HepG2 (cell line): Measurements from ENCODE around the gene USF1. TPM values are rescaled to one million over a fixed set of nuclear protein-coding genes. Genes with fewer than 3 reads are reported as not detected.

ENCODE experiments used
- ATAC-seq: fragments of 200-7000 bp; cut with Tn5 transposase; 3 replicates; pipeline ENCODE4 v1.9.1; 2020; ENCODE audit warnings: mild to moderate bottlenecking, moderate library complexity
- BruUV-seq: library from RNA; stranded (reverse); fragments of 400-500 nt; replicated peaks from 2 replicates; lab custom pipeline; 2021; lab: Mats Ljungman, UMichigan
- CTCF ChIA-PET: fragments of 300-600 bp; formaldehyde crosslinking; extraction: SDS; loops from one replicate; lab custom pipeline; 2021; ENCODE audit warnings: low total read pairs, inconsistent platforms, low intra/inter-chr PET ratio; lab: Yijun Ruan, JAX
- POLR2A ChIA-PET: fragments of 350-600 bp; sonication (Branson Sonifier 250); formaldehyde crosslinking; loops from one replicate; lab custom pipeline; 2020; ENCODE audit warnings: antibody characterized with exemption, inconsistent platforms; lab: Yijun Ruan, JAX
- DNase-seq: peaks from one replicate; pipeline ENCODE4 v3.0.0-alpha.2; 2015; ENCODE audit warnings: low spot score
- FAIRE-seq: peaks from 3 replicates; lab custom pipeline; 2011; peaks lifted over from hg19 to GRCh38; lab: Jason Lieb, UNC
- H2AFZ ChIP-seq: one replicate; pipeline ENCODE4 v1.6.1; 2011; ENCODE audit warnings: low read length, inconsistent platforms
- H3K27ac ChIP-seq: fragments of 300-600 bp; 3 replicates; pipeline ENCODE4 v1.8.0; 2011; ENCODE audit warnings: mixed run types, mild to moderate bottlenecking, mixed read lengths, low read length, inconsistent platforms; ENCODE audit not compliant: insufficient read depth; ENCODE audit errors: extremely low read length
- H3K27me3 ChIP-seq, 2 experiments: fragments of 200-600 bp in 1 of 2; 2 replicates in 1 of 2; 3 replicates in 1 of 2; pipeline versions ENCODE4 v1.6.0 to v1.8.0; 2011; ENCODE audit warnings: low read length in 2 of 2, mild to moderate bottlenecking in 2 of 2, moderate library complexity in 2 of 2, inconsistent platforms in 1 of 2; ENCODE audit not compliant: insufficient read depth in 2 of 2, control insufficient read depth in 1 of 2
- H3K36me3 ChIP-seq, 2 experiments: fragments of 200-600 bp in 1 of 2; replicated peaks in 1 of 2; 2 replicates in 1 of 2; 3 replicates in 1 of 2; pipeline versions ENCODE4 v1.5.1 to v1.8.0; 2011; ENCODE audit warnings: low read length in 2 of 2, inconsistent platforms in 1 of 2; ENCODE audit not compliant: insufficient read depth in 2 of 2, control insufficient read depth in 1 of 2
- H3K4me1 ChIP-seq: 2 replicates; pipeline ENCODE4 v1.5.1; 2012; ENCODE audit warnings: low read length, inconsistent platforms; ENCODE audit not compliant: insufficient read depth
- H3K4me2 ChIP-seq: 2 replicates; pipeline ENCODE4 v1.6.0; 2011; ENCODE audit warnings: low read depth, low read length, inconsistent platforms
- H3K4me3 ChIP-seq, 3 experiments: fragments of 200-600 bp in 1 of 3; sonication (generic), shearing (Covaris generic) in 1 of 3; replicated peaks in 1 of 3; 2 replicates each; pipeline ENCODE4 v1.5.1; 2011 to 2016; ENCODE audit warnings: low read length in 3 of 3, inconsistent platforms in 2 of 3, low read depth in 2 of 3, mild to moderate bottlenecking in 2 of 3, control low read depth in 1 of 3, mixed read lengths in 1 of 3; ENCODE audit not compliant: insufficient read depth in 1 of 3
- H3K79me2 ChIP-seq: one replicate; pipeline ENCODE4 v1.6.1; 2011; ENCODE audit warnings: low read length, inconsistent platforms; ENCODE audit not compliant: insufficient read depth
- H3K9ac ChIP-seq: 2 replicates; pipeline ENCODE4 v1.6.0; 2011; ENCODE audit warnings: mild to moderate bottlenecking, low read depth, low read length, inconsistent platforms; ENCODE audit not compliant: insufficient read depth
- H3K9me3 ChIP-seq: 2 replicates; pipeline ENCODE4 v1.5.1; 2012; ENCODE audit warnings: mild to moderate bottlenecking, low read length
- H4K20me1 ChIP-seq: 2 replicates; pipeline ENCODE4 v1.6.0; 2011; ENCODE audit warnings: inconsistent platforms, mild to moderate bottlenecking, low read length, moderate library complexity; ENCODE audit not compliant: insufficient read depth
- HDAC6 ChIP-seq: fragments of 200-600 bp; sonication (generic); IDR thresholded peaks from 2 replicates; pipeline ENCODE4 v1.7.0; 2017; ENCODE audit warnings: mild to moderate bottlenecking, antibody characterized with exemption, low read length, low read depth
- JUND ChIP-seq: sonication (generic); formaldehyde crosslinking; IDR thresholded peaks from 2 replicates; pipeline ENCODE4 v1.8.0; 2022; ENCODE audit warnings: mild to moderate bottlenecking, missing genetic modification reagents
- NR2F1 ChIP-seq, 2 experiments: fragments of 450-650 bp in 1 of 2; formaldehyde crosslinking in 1 of 2; IDR thresholded peaks; 2 replicates each; pipeline versions ENCODE4 v1.5.0 to v1.6.1; 2016 to 2020; ENCODE audit warnings: mild to moderate bottlenecking in 1 of 2, missing compliant biosample characterization in 1 of 2, missing genetic modification reagents in 1 of 2, moderate library complexity in 1 of 2
- POGK ChIP-seq: sonication (generic); formaldehyde crosslinking; conservative IDR thresholded peaks from 2 replicates; pipeline ENCODE4 v1.8.0; 2022; ENCODE audit warnings: mild to moderate bottlenecking, moderate library complexity, missing genetic modification reagents
- ZKSCAN5 ChIP-seq: sonication (generic); formaldehyde crosslinking; IDR thresholded peaks from 2 replicates; pipeline ENCODE4 v1.5.1; 2020; ENCODE audit warnings: mild to moderate bottlenecking, missing genetic modification reagents
- ZNF232 ChIP-seq: sonication (generic); formaldehyde crosslinking; IDR thresholded peaks from 2 replicates; pipeline ENCODE4 v1.4.0; 2020; ENCODE audit warnings: missing genetic modification reagents, borderline replicate concordance
- ZNF3 ChIP-seq: IDR thresholded peaks from 2 replicates; pipeline ENCODE4 v1.7.0; 2017; ENCODE audit warnings: inconsistent platforms
- WGBS: methylation state at CpG from one replicate; pipeline ENCODE4 v1.1.6; 2017; ENCODE audit warnings: low lambda C conversion rate; 5-methylcytosine and 5-hydroxymethylcytosine counted together
- in situ Hi-C: cut with HindIII; loops from 2 replicates; pipeline ENCODE4 v1.10.0; 2017; ENCODE audit warnings: low pct_unique_long_range_greater_than_20kb; ENCODE audit not compliant: extremely low pct_ligation_motif_present
- intact Hi-C: fragments of 100-400 bp; cut with micrococcal nuclease; formaldehyde crosslinking; loops from one replicate; pipeline ENCODE4 v1.10.0; 2022; ENCODE audit not compliant: unreplicated experiment
- polyA plus RNA-seq, 8 experiments: library from polyadenylated mRNA; depleted of rRNA in 3 of 8; stranded (reverse) in 7 of 8; unstranded in 1 of 8; fragments of >200 nt; fragmentation: Illumina TruSeq in 4 of 8; extraction: Trizol in 4 of 8; gene quantifications; 2 replicates each; pipeline versions ENCODE4 v1.2.1 to v1.2.3, GENCODE V29; 2011 to 2016; ENCODE audit warnings: low read depth in 4 of 8, missing spikeins in 1 of 8, mixed read lengths in 1 of 8; ENCODE audit not compliant: insufficient read depth in 1 of 8
- total RNA-seq, 5 experiments: library from RNA; depleted of rRNA; stranded (reverse); fragments of >200 nt; fragmentation: Illumina TruSeq; extraction: Trizol; gene quantifications; 2 replicates each; pipeline ENCODE4 v1.2.3, GENCODE V29; 2016; ENCODE audit warnings: low read depth in 1 of 5
- TF ChIP-seq, protein P1 (sequence below): sonication (generic); formaldehyde crosslinking; IDR thresholded peaks from 2 replicates; pipeline ENCODE4 v1.4.0; 2020; ENCODE audit warnings: missing genetic modification reagents

The USF1 gene
- total and polyA plus RNA-seq, 2 of the 13 experiments (the other 11 are each of a cell fraction or from before 2014, with no cell fraction given) = 26.9 to 39.4 TPM

DNA sequence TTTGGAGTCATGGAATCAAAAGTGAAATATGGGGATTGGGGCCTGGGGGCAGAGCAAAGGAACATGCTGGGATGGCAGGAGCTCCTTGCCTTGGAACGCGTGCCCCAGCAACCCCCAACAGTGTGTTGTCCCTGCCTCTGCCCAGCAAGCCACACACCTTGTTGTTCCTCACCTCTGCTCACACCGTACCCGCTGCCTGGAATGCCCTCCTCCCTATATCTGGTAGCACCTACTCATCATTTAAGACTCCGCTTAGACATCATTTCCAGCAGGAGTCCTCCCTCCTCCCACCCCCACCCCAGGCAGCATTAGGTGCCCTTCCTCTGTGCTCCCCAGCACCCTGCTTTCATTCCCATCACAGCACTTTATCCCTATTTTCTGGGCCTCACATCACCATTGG lies 35.7 kb upstream of the USF1 start:
- FAIRE-seq = no peak
- H3K27ac ChIP-seq = no peak overlapping the region

GRCh38 chr1:161080441-161081405 lies 34.9 kb upstream of the USF1 start:
- no peak overlapping the region for H3K27ac ChIP-seq
- POLR2A ChIA-PET = no interaction called here
- no peak overlapping the region for H2AFZ ChIP-seq
- H3K4me1 ChIP-seq = peaks cover 36% of the 10 kb centered on the region
- ATAC-seq (no peak), DNase-seq (no peak), FAIRE-seq (no peak)
- H3K9ac ChIP-seq = no peak overlapping the region
- H3K27me3 ChIP-seq = no peaks in the 10 kb centered on the region; a peak in 1 of 5 replicates
- WGBS = 16% methylated on average over 5 of the region's 5 CpGs
- H3K9me3 ChIP-seq = no peaks in the 10 kb centered on the region
- BruUV-seq = no TSS peak
- H3K4me3 ChIP-seq = no peak overlapping the region
- in situ Hi-C loops (no loop called here), intact Hi-C loops (no loop called here)
- H3K36me3 ChIP-seq = no peaks in the 10 kb centered on the region
- CTCF ChIA-PET = no interaction called here
- no peaks in the 10 kb centered on the region for H3K79me2 ChIP-seq
- no peak overlapping the region for H3K4me2 ChIP-seq
- H4K20me1 ChIP-seq = no peaks in the 10 kb centered on the region
- TF ChIP-seq POGK (no peak), ZNF3 (CRISPR knock-in tag) (no peak), NR2F1 (CRISPR knock-in tag; IDR thresholded peaks at IDR 0.05) (no peak)
- TF ChIP-seq, protein P1, sequence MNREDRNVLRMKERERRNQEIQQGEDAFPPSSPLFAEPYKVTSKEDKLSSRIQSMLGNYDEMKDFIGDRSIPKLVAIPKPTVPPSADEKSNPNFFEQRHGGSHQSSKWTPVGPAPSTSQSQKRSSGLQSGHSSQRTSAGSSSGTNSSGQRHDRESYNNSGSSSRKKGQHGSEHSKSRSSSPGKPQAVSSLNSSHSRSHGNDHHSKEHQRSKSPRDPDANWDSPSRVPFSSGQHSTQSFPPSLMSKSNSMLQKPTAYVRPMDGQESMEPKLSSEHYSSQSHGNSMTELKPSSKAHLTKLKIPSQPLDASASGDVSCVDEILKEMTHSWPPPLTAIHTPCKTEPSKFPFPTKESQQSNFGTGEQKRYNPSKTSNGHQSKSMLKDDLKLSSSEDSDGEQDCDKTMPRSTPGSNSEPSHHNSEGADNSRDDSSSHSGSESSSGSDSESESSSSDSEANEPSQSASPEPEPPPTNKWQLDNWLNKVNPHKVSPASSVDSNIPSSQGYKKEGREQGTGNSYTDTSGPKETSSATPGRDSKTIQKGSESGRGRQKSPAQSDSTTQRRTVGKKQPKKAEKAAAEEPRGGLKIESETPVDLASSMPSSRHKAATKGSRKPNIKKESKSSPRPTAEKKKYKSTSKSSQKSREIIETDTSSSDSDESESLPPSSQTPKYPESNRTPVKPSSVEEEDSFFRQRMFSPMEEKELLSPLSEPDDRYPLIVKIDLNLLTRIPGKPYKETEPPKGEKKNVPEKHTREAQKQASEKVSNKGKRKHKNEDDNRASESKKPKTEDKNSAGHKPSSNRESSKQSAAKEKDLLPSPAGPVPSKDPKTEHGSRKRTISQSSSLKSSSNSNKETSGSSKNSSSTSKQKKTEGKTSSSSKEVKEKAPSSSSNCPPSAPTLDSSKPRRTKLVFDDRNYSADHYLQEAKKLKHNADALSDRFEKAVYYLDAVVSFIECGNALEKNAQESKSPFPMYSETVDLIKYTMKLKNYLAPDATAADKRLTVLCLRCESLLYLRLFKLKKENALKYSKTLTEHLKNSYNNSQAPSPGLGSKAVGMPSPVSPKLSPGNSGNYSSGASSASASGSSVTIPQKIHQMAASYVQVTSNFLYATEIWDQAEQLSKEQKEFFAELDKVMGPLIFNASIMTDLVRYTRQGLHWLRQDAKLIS = no peak

More for the DNA sequence above, 35.7 kb upstream of the USF1 start:
- Histone ChIP-seq H3K4me1 (peaks cover 44% of the 10 kb centered on the region), H2AFZ (no peak overlapping the region), H3K4me2 (no peak overlapping the region), H3K9ac (no peak overlapping the region), H3K79me2 (no peaks in the 10 kb centered on the region), H3K27me3 (peaks cover 0 to 8% of the 10 kb centered on the region in 2 experiments; a peak in 1 of 5 replicates), H4K20me1 (no peaks in the 10 kb centered on the region), H3K4me3 (no peak overlapping the region), H3K36me3 (no peaks in the 10 kb centered on the region), H3K9me3 (no peaks in the 10 kb centered on the region)
- BruUV-seq = no TSS peak
- intact Hi-C loops = no loop called here
- in situ Hi-C loops = no loop called here
- WGBS = 77% methylated on average over 5 of the region's 5 CpGs
- TF ChIP-seq ZKSCAN5 (no peak), JUND (CRISPR knock-in tag) (no peak), HDAC6 (no peak), ZNF232 (CRISPR knock-in tag) (no peak)
- DNase-seq = no peak
- no peak for ATAC-seq
- ChIA-PET CTCF (no interaction called here), POLR2A (no interaction called here)
